HG02943 (cell line): Measurements from ENCODE around the gene WIF1.

Experiments
- ATAC-seq: cut with Tn5 transposase; IDR thresholded peaks from one replicate; pipeline ENCODE4 v1.9.1; 2021; ENCODE audit warnings: mild to moderate bottlenecking, low read depth, moderate library complexity; ENCODE audit not compliant: unreplicated experiment

Gene WIF1

DNA sequence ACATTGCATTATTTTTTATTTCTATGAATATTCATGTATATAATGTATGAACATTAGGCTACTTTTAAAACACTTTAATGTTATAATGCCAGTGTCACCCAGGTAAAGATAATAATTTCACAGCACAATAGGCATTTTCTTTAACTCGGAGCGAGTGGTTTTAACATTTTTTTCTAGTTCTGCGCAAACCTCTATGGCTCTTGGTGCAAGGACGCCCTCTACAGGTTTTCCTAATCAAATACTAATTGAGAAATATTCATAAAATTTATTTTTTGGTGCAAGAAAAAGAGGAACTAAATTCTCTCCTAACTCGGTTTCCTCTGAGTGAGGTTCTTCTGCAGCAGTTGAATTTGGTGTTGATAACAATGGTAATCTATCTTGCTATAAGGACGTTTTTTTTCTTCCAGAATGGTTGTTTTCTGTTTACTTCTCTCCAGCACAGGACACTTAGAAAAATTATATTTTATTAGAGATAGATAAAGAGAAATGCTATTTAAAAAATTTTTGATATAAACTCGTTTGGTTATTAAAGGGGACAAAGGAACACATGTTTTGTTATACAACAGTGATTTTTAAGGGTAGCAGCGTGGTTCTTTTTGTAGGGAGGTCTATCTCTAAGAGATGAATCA lies 2.4 kb upstream of the WIF1 start:
- no peak for ATAC-seq

DNA sequence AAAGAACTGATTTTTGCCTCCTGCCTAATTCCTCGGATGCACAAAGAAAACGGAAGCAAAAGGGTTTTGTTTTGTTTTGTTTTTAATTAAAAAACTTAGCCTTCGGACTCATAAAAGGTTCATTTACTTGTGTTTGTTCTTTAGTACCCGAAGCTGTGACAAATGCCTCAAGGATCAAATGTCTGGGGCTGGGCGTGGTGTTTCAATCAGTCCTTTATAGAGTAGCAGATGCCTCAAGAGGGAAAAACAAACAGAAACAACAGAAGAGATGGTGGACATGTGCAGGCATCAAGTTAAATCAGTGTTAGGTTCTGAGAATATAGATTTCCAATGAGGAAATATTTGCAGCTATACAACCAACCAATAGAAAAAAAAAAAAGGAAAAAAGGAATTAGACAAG lies 1.6 kb upstream of the WIF1 start:
- ATAC-seq = no peak

DNA sequence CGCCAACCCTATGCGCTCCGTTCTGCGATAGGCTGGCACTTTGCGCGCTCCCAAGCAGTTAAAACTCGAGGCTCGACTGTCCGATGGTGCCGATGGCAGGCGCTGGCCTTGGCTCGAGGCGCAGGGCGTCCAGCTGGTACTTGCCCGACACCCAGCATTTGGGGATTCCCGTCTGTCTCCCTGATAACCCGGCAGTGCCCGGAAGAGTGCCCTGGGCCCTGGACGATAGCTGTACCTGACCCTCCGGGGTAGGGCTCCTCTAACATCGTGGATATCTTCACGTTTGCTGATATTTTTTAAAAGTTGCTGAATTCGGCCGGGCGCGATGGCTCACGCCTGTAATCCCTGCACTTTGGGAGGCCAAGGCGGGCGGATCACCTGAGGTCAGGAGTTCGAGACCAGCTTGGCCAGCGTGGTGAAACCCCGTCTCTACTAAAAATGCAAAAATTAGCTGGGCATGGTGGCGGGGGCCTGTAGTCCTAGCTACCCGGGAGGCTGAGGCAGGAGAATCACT lies 908 bp upstream of the WIF1 start:
- no peak for ATAC-seq

DNA sequence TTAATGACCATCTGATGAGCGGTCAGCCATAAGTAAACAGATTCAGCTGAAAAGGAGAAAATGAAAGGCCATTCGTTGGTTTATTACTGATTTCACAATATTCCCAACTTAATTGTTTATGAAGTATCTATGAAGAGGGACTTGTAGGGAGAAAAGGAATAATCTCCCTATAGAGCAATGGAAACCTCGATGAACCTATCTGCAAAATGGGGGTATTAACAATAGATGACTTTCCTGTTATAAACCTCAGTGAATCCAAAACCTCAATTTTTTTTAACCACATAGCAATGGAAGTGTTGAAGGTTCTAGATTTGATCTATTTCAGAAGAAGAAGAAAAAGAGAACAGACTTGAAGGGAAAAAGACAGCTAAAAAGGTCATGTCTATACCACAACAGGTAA lies 2.0 kb downstream of the WIF1 start:
- no peak for ATAC-seq

DNA sequence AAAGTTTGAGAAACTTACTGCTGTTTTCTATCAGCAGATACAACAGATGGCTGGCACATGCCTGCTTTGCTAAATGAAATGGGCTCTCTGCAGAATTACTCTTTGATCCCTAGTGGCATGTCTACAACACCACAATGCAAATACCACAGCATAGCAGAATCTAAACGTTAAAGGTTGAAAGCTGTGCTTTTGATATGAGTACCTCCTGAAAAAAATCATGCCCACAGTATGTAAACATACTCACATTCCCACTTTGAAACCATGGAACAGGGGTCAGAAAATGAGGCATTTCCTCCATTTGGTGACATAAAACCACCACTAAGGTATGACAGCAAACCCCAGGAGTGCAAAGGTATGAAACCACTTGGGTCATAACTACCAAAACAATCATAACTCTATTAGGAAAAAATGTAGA lies 7.5 kb downstream of the WIF1 start:
- ATAC-seq = no peak

DNA sequence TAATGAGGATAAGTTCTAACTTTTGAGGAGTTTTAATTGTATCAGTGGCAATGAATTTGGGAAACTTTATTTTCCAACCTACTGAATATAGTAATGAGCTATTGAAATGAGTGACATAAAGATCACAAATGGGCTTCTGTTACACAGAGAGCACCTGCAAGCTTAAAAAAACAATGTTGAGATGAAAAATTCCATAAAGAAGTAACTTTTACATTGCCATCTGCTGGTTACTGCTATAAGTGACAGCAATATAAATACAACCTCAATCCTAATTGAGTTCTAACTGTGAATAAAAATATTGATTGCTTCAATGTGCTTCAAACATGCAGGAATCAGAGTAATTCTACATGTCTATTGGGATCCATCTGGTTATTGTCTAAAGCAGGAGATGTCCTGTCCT lies 14.2 kb downstream of the WIF1 start:
- no peak for ATAC-seq

DNA sequence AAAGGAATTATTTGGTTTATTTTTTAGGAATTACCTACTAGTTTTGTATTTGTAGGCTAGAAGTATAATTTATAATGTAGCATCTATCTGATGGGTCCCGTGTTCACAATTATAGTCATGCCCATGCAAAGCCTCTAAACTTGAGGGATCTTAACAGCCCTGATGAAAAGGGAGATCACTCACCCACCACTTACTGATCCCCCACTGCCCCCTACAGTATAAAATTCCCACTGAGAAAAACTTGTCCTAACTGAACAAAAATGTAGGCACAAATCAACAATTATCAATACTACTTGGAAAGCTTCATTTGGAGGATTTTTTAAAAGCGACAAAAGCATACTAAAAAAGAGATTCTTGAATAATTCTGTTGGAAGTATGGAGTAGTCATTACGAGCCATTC lies 21.0 kb downstream of the WIF1 start:
- ATAC-seq = no peak

DNA sequence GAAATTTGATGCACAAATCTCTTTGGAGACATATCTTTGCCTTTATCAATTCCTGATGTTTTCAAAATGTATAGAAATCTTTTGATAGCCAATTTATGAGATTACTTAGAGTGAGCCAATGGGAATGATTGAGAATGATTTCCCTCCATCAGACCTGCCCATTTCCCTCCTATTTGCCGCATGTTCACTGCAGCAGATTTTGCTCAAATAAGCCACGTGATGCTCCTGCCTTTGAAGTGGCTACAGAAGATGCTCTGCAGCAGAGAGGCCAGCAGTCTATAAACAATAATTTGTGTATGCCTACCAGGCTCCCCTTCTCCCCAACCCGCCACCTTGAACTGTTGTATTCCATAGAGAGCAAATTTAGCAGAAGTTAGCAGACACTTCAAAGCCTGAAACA lies 21.9 kb downstream of the WIF1 start:
- no peak for ATAC-seq

DNA sequence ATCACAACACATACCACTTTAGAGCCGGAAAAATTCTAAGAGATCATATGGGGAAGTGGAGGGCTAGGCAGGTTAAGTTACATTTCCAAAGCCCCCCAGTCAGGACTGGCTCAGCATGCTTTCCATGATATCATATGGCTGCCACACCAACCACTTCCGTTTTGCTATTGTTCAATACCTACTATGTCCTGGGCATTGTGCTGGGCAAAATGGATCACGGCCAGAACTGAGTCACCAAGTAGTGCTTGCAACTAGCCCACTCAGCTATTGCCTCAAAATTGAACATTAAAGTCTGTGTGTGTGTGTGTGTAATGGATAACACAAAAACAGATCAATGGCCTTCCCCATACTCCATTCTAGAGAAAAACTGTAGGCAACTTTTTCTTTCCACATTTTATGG lies 22.7 kb downstream of the WIF1 start:
- ATAC-seq = no peak

DNA sequence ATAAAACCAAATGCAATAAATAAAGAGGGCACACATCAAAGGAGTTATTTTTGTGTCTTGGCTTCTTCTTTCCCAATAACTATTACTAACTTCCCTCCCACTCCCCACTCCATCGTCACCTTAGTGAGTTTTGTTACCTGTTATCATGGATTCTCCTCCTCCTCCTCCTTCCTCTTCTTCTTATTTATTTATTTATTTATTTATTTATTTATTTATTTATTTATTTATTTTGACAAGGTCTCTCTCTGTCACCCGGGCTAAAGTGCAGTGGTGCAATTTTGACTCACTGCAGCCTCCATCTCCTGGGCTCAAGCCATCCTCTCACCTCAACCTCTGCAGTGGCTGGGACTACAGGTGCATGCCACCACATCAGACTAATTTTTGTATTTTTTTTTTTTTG lies 26.4 kb downstream of the WIF1 start:
- ATAC-seq = no peak

DNA sequence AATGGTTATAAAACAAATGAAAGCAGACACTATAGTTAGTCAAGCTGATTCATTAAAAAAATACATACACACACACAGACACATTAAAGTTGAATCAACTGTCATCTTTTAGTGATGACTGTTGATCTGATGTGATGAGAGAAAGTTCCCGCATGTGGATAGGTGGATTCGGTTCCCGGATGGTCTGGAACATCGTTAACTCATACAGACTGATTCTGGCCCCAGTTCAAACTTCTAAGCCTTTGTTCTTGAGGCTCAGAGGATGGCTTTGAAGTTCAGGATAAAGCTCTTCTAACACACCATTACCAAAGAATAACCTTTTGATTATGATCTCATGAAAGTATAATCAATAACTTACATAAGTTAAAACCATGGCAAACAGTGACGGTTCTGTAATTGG lies 27.5 kb downstream of the WIF1 start:
- no peak for ATAC-seq

DNA sequence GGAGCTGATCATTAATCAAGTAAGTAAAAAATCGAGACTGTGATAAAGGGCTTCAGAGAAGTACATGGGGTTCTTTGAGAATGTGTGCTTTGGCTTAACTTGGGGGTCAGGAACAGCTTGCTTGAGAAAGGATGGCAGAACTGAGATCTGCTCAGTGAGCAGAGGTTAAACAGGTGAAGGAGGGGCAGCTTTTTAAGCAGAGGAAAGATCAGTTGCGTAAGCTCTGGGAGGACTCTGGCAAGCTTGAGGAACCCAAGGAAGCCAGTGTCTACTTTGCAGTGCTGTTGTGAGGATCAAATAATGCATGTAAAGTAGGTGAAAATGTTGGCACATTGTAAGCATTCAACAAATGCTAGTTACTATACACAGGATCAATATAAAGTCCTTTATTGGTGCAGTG lies 30.6 kb downstream of the WIF1 start:
- ATAC-seq = no peak

DNA sequence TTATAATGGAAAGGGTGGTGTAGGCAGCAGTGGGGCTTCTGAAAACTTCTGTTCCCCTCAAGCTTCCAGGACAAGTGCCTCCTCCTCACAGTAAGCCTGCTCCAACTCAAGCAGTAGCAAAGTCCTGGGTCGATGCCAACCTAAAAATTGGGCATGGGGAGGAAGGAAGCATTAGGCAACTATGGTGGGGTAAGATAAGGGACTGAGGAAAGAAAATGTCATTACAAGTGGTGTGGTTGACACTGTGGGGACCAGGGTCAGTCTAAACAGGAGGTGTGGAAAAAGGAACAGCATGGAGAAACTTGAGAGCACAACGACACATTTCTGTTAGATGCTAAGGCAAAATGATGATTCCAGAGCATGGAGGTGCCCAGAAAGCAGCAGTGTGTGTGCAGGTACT lies 34.9 kb downstream of the WIF1 start:
- no peak for ATAC-seq

DNA sequence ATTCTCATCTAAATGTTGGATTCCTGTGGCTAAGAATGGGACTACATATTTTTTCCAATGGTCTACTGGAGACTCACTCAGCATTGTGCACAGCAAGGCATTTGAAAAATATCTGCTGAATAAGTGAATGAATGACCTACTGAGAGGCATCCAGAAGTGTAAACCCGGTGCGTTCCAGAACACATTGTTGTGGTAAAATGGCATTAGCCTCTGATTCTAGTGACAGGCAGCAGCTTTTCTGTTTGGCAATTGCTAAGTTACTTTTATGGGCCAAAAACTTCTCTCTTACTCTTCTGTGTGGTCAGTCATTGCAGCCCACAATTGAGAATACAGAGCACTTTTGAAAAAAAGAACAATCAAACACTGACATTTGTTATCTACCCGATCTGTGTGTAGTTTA lies 36.5 kb downstream of the WIF1 start:
- ATAC-seq = no peak

DNA sequence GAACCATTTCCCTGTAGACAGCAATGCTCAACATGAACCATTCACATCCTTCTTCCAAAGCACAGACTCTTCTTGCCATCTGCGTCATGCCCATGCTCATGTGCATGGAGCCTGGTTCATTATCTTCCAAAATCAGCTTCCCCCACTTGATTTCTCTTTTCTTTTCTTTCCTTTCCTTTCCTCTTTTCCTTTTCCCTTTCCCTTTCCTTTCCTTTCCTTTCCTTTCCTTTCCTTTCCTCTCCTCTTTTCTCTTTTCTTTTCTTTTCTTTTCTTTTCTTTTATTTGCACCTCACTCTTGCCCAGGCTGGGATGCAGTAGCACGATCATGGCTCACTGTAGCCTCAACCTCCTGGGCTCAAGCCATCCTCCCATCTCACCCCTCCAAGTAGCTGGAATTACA lies 37.5 kb downstream of the WIF1 start:
- no peak for ATAC-seq

DNA sequence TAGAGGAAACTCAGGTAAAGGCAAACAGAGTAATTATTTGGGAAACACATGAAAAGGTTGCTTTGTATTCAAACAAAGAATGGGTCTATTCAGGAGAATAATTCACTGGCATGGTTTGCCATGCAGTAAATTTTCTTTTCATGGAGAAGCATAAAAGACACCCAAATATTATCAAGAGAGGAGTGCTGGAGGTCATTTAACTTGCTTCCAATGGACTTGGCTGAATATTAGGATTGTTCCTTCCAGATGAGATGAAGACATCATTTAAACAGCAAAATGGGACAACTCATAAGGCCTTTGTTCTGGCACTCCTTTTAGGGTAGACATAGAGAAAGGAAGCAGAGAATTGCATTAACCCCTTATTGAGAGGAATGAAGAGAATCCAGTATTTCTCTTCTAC lies 38.7 kb downstream of the WIF1 start:
- no peak for ATAC-seq

DNA sequence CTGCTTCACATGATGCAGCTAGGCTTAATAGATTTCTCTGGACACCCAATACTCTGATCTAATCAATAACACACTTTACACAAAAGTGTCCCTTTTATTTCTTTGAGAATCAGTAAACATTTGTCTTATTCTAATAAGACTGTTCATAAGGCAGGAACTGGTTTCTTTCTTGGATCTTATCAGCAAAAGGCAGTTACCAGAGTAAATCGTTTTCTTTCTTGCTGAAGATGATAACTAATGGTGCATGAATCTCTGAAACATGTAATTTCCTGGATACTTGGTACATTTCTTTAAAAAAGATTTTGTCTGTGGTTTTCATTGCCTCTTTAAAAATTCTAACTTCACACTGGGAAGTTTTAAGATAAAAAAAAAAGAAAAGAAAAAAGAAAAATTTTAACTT lies 39.6 kb downstream of the WIF1 start:
- no peak for ATAC-seq

DNA sequence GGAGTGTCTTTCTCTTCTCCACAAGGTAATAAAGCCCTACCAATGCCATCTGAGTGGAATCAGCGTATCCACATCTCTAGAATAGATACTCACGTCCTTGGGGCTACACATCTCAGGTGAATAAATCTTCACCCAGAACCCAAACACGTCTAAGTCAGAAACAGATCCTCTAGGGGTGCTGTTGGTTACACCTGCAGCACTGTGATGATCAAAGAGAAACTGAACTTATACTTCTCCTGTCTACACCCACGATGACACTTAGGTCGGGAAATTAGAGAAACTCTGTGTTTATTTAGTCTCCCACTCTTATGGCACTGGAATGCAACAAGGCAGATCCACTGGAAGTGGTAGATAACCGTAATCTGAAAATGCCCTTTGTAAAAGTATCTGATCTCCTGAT lies 46.2 kb downstream of the WIF1 start:
- ATAC-seq = no peak

DNA sequence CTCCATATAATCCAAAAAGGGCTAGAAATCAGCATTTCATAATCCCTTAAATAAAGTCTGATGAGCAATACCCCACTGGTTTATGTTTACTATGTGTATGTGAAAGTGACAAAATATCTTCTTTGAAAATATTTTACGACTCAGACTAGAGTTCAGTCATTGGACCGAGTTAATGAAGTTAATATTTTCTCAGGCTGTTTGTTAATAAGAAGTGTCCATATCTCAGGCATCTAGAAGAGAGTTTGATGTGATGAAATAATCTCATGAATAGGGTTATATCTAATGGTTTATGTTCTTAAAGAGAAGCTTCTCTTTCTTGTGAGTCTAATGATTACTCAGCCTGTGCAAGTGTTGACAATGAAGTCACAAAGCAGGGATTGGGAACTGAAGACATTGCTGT lies 51.8 kb downstream of the WIF1 start:
- no peak for ATAC-seq

DNA sequence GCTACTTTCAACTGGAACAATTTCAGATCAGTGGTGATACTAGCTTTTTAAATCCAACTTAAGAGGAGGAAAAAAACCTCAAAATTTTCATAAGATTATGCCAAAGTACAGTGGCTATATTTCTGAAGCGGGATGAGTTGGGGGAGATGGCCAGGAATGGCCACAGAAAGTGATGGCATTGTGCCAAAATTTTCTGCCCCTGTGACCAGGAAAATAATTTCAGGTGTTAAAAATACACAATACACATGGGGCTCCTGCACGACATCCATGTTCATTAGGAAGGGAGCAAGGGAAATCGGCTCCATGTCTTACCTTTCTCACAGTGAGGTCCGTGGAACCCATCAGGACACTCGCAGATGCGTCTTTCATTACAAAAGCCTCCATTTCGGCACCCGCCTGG lies 53.7 kb downstream of the WIF1 start:
- no peak for ATAC-seq

DNA sequence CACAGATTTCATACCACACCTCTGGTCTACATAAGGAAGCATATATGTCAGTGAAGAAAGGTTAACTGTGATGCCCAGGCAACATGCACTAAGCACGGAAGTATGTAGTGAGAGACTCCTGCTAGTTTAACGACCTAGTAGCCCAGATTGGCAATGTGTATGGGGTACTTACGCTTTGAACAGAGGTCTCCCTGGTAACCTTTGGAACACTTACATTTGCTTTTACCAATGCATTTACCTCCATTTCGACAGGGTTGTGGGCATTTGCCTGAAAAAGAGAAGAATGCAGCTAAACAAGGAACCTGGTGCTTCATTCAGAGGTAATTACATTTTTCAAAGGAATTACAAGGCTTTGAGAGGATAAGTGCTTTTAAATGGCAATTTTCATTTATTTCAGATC lies 65.2 kb downstream of the WIF1 start:
- no peak for ATAC-seq

DNA sequence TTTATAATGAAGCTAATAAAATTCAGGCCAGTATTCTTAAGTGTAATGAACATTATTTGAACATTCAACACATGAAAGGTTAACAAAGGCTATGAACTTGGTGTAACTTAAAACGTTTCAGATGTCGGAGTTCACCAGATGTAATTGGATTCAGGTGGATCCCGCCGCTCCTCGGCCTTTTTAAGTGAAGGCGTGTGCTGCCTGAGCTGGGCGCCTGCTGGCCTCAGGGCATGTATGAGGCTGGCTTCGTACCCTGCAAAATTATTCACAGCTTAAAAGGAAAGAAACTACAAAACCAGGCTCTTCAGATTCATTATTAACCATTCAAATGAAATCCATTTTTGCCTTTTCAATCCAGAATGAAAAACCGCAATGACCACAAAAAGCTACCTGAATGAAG lies 69.9 kb downstream of the WIF1 start:
- ATAC-seq = no peak

DNA sequence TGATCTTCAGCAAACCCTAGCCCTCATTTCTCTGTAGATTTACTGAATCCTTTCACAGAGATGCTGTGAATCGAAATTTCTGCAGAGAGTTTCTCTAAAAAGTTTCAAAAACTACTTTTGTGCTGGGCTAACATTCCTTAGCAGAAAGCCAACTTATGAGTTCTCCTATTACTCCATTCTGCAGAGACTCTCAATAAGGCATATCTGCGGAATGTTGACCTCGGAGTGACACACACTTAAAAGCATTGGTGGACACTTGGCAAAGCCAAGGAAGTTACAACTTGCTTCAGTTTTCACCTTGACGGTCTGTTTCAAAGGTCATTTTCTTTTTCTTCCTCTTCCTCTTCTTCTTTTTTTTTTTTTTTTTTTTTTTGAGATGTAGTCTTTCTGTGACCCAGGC lies 75.8 kb downstream of the WIF1 start:
- no peak for ATAC-seq
